Natural killer cell (primary cell): ENCODE data around the gene ACO2. TPM values are rescaled to one million over a fixed set of nuclear protein-coding genes. Genes with fewer than 3 reads are reported as not detected.
A peak's percentile ranks its signal among the peaks of the same experiment; 100 is the strongest.

Experiments
- ATAC-seq, 3 donors: fragments of 150-1000 bp in 2 of 3; fragments of 200-7000 bp in 1 of 3; cut with Tn5 transposase; 1 replicate in 1 of 3; 2 replicates in 2 of 3; pipeline ENCODE4 v1.10.0; 2021; ENCODE audit warnings: mild to moderate bottlenecking in 2 of 3, moderate library complexity in 2 of 3
- DNase-seq, 2 donors: peaks; one replicate each; pipeline versions ENCODE4 v3.0.0 to v3.0.0-alpha.2; 2013 to 2021; ENCODE audit warnings: mixed read lengths in 1 of 2
- H3K27ac ChIP-seq: one replicate; pipeline ENCODE4 v1.5.1; 2013; ENCODE audit warnings: mild to moderate bottlenecking, low read length
- H3K27me3 ChIP-seq: one replicate; pipeline ENCODE4 v1.6.1; 2013; ENCODE audit warnings: low read length; ENCODE audit not compliant: control insufficient read depth, insufficient read depth
- H3K36me3 ChIP-seq: one replicate; pipeline ENCODE4 v1.6.1; 2013; ENCODE audit warnings: low read length; ENCODE audit not compliant: control insufficient read depth, insufficient read depth
- H3K4me1 ChIP-seq: one replicate; pipeline ENCODE4 v1.6.1; 2013; ENCODE audit warnings: low read length; ENCODE audit not compliant: control insufficient read depth, insufficient read depth
- H3K4me3 ChIP-seq: one replicate; pipeline ENCODE4 v1.5.1; 2013; ENCODE audit warnings: low read length
- H3K9me3 ChIP-seq: one replicate; pipeline ENCODE4 v1.6.1; 2013; ENCODE audit warnings: low read length; ENCODE audit not compliant: control insufficient read depth, insufficient read depth
- H3K27ac Mint-ChIP-seq, 2 donors: one replicate each; pipeline ENCODE4 v1.8.0; 2022; ENCODE audit warnings: mild to moderate bottlenecking in 2 of 2, mixed read lengths in 2 of 2, moderate library complexity in 1 of 2
- H3K27me3 Mint-ChIP-seq, 2 donors: one replicate each; pipeline ENCODE4 v1.8.0; 2022; ENCODE audit warnings: low read depth in 2 of 2, mixed read lengths in 2 of 2
- H3K36me3 Mint-ChIP-seq: one replicate; pipeline ENCODE4 v1.8.0; 2022; ENCODE audit warnings: mixed read lengths
- H3K4me1 Mint-ChIP-seq, 2 donors: one replicate each; pipeline ENCODE4 v1.8.0; 2022; ENCODE audit warnings: mixed read lengths in 2 of 2
- H3K4me3 Mint-ChIP-seq: one replicate; pipeline ENCODE4 v1.8.0; 2022; ENCODE audit warnings: mild to moderate bottlenecking, moderate library complexity, mixed read lengths
- H3K9me3 Mint-ChIP-seq, 2 donors: one replicate each; pipeline ENCODE4 v1.8.0; 2022; ENCODE audit warnings: mixed read lengths in 2 of 2
- CTCF ChIP-seq: fragments of 200-600 bp; IDR thresholded peaks from one replicate; pipeline ENCODE4 v1.8.0; 2022; ENCODE audit warnings: antibody characterized with exemption
- WGBS: methylation state at CpG from one replicate; pipeline ENCODE4 v1.1.7; 2013; ENCODE audit warnings: missing lambda C conversion rate; ENCODE audit not compliant: insufficient coverage; 5-methylcytosine and 5-hydroxymethylcytosine counted together
- intact Hi-C: fragments of 100-400 bp; cut with micrococcal nuclease; formaldehyde crosslinking; loops from one replicate; pipeline ENCODE4 v1.14.2; 2022
- total RNA-seq, 4 donors: library from RNA; stranded (reverse); fragments of 120-200 nt in 1 of 4; gene quantifications; one replicate each; pipeline versions ENCODE4 v1.2.3 to v1.2.4, GENCODE V29; 2013 to 2022

ACO2 gene
- total RNA-seq, 3 donors from 2014 or later (not counting 1 experiment from before 2014, with no cell fraction given) = 77.9 to 99.8 (median 89.5) TPM

GRCh38 chr22:41521126-41521525, 52.2 kb downstream of the ACO2 start:
- no peaks in the 10 kb centered on the region for H3K36me3 Mint-ChIP-seq
- no peak overlapping the region for H3K4me3 Mint-ChIP-seq
- Histone ChIP-seq H3K9me3 (no peaks in the 10 kb centered on the region), H3K4me3 (no peak overlapping the region), H3K4me1 (peaks cover 11% of the 10 kb centered on the region), H3K27ac (no peak overlapping the region), H3K36me3 (peaks cover 39% of the 10 kb centered on the region), H3K27me3 (no peaks in the 10 kb centered on the region)
- no peaks in the 10 kb centered on the region for H3K27me3 Mint-ChIP-seq
- no peaks in the 10 kb centered on the region for H3K9me3 Mint-ChIP-seq
- WGBS = 94% methylated on average over 3 of the region's 3 CpGs
- peaks cover 0 to 12% of the 10 kb centered on the region in 2 donors for H3K4me1 Mint-ChIP-seq
- no peak for TF ChIP-seq CTCF
- intact Hi-C loops = no loop called here
- DNase-seq (no peak), ATAC-seq (no peak)
- no peak overlapping the region for H3K27ac Mint-ChIP-seq

- TF ChIP-seq CTCF = no peak
- H3K4me3 Mint-ChIP-seq = no peak overlapping the region
- Histone ChIP-seq H3K27ac (no peak overlapping the region), H3K9me3 (no peaks in the 10 kb centered on the region), H3K4me1 (peaks cover 11% of the 10 kb centered on the region), H3K4me3 (no peak overlapping the region), H3K36me3 (peaks cover 44% of the 10 kb centered on the region), H3K27me3 (no peaks in the 10 kb centered on the region)
- ATAC-seq (no peak), DNase-seq (no peak)
- 97% methylated on average over 9 of the region's 9 CpGs for WGBS
- peaks cover 0 to 17% of the 10 kb centered on the region in 2 donors for H3K4me1 Mint-ChIP-seq
- no peak overlapping the region for H3K27ac Mint-ChIP-seq
- H3K36me3 Mint-ChIP-seq = no peaks in the 10 kb centered on the region
- intact Hi-C loops = no loop called here
- H3K9me3 Mint-ChIP-seq = no peaks in the 10 kb centered on the region
- H3K27me3 Mint-ChIP-seq = no peaks in the 10 kb centered on the region
These were observed 53.9 kb downstream of the ACO2 start for GRCh38 chr22:41522813-41523212.

- no peaks in the 10 kb centered on the region for H3K27me3 ChIP-seq
- no peak overlapping the region for H3K27ac ChIP-seq
- DNase-seq = no peak
- ATAC-seq = no peak
- intact Hi-C loops = no loop called here
- no peaks in the 10 kb centered on the region for H3K9me3 ChIP-seq
- no peaks in the 10 kb centered on the region for H3K27me3 Mint-ChIP-seq
- H3K27ac Mint-ChIP-seq = peak overlapping the region; percentile 13 to 50
- H3K4me3 ChIP-seq = no peak overlapping the region
- peaks cover 11% of the 10 kb centered on the region for H3K4me1 ChIP-seq
- WGBS = 94% methylated on average over 20 of the region's 21 CpGs
- TF ChIP-seq CTCF = no peak
- H3K4me3 Mint-ChIP-seq = no peak overlapping the region
- H3K9me3 Mint-ChIP-seq = no peaks in the 10 kb centered on the region
- H3K36me3 ChIP-seq = peaks cover 50% of the 10 kb centered on the region
- no peaks in the 10 kb centered on the region for H3K36me3 Mint-ChIP-seq
- peaks cover 0 to 17% of the 10 kb centered on the region in 2 donors for H3K4me1 Mint-ChIP-seq
These were observed 54.7 kb downstream of the ACO2 start for GRCh38 chr22:41523464-41524221.

- H3K36me3 ChIP-seq = peaks cover 55% of the 10 kb centered on the region
- H3K4me3 Mint-ChIP-seq = no peak overlapping the region
- H3K9me3 Mint-ChIP-seq = no peaks in the 10 kb centered on the region
- no peaks in the 10 kb centered on the region for H3K27me3 Mint-ChIP-seq
- peak overlapping the region; percentile 33 to 50 for H3K27ac Mint-ChIP-seq
- no peak for ATAC-seq
- 91% methylated on average over 13 of the region's 13 CpGs for WGBS
- DNase-seq = no peak
- H3K4me1 Mint-ChIP-seq = peaks cover 0 to 17% of the 10 kb centered on the region in 2 donors
- H3K27me3 ChIP-seq = no peaks in the 10 kb centered on the region
- no peaks in the 10 kb centered on the region for H3K9me3 ChIP-seq
- peaks cover 11% of the 10 kb centered on the region for H3K4me1 ChIP-seq
- H3K4me3 ChIP-seq = no peak overlapping the region
- peak overlapping the region; percentile 38 for H3K27ac ChIP-seq
- no peaks in the 10 kb centered on the region for H3K36me3 Mint-ChIP-seq
- intact Hi-C loops = no loop called here
- TF ChIP-seq CTCF = no peak
These were observed 55.3 kb downstream of the ACO2 start for GRCh38 chr22:41524251-41524661.
